ENCODE data around the gene SHH. TPM values are rescaled to one million over a fixed set of nuclear protein-coding genes. Genes with fewer than 3 reads are reported as not detected.

SHH gene
- polyA plus RNA-seq, 1 donor (not counting 4 experiments of a cell fraction or from before 2014, with no cell fraction given): not detected

- DNase-seq (ENCODE audit: low read depth, low spot score) (no peak), FAIRE-seq (no peak)
- peaks cover 23 to 29% of the 10 kb centered on the region in 2 experiments for H3K36me3 ChIP-seq (ENCODE audit: control insufficient read depth in 2 of 2, extremely low read depth in 1 of 2, insufficient read depth in 2 of 2, low read length in 2 of 2)
- no peak overlapping the region for H2AFZ ChIP-seq (ENCODE audit: control insufficient read depth, low read length)
- H3K27ac ChIP-seq (ENCODE audit: control insufficient read depth, insufficient read depth, low read length): no peak overlapping the region
- H4K20me1 ChIP-seq (ENCODE audit: control insufficient read depth, extremely low read depth, insufficient read depth, low read length): peaks cover 4% of the 10 kb centered on the region
- no peak for TF ChIP-seq EZH2 (IDR thresholded peaks at IDR 0.05; ENCODE audit: low read length)
- TF ChIP-seq CTCF (optimal IDR thresholded peaks at IDR 0.05 in 1 of 3, IDR thresholded peaks at IDR 0.05 in 1 of 3, conservative IDR thresholded peaks at IDR 0.05 in 1 of 3; ENCODE audit: extremely low read depth in 1 of 3, insufficient read depth in 2 of 3, low read length in 3 of 3): no peak
- H3K9me3 ChIP-seq (ENCODE audit: control insufficient read depth, low read depth, low read length): no peaks in the 10 kb centered on the region
- H3K79me2 ChIP-seq (ENCODE audit: control insufficient read depth, insufficient read depth, low read length): peaks cover 17% of the 10 kb centered on the region
- no peak overlapping the region for H3K4me2 ChIP-seq (ENCODE audit: control insufficient read depth, extremely low read depth, insufficient read depth, low read depth, low read length)
- H3K4me1 ChIP-seq (ENCODE audit: control insufficient read depth, extremely low read depth, insufficient read depth, low read length): peaks cover 6% of the 10 kb centered on the region
- no peaks in the 10 kb centered on the region for H3K9me1 ChIP-seq (ENCODE audit: control insufficient read depth, extremely low read depth, insufficient read depth, low read length)
- H3K27me3 ChIP-seq (ENCODE audit: control insufficient read depth, extremely low read depth, insufficient read depth, low read length): no peaks in the 10 kb centered on the region
- dilution Hi-C loops (cut with MboI; ENCODE audit: extremely low pct_ligation_motif_present, low sequenced_read_pairs): no loop called here
- H3K9ac ChIP-seq (ENCODE audit: control insufficient read depth, extremely low read depth, insufficient read depth, low read length): no peak overlapping the region
- H3K4me3 ChIP-seq (ENCODE audit: control insufficient read depth in 2 of 3, extremely low read depth in 1 of 3, insufficient read depth in 2 of 3, low read depth in 1 of 3, low read length in 3 of 3): no peak overlapping the region
Measured at GRCh38 chr7:155765458-155765857, 46.8 kb downstream of the SHH start.

- H2AFZ ChIP-seq (ENCODE audit: control insufficient read depth, low read length): no peak overlapping the region
- dilution Hi-C loops (cut with MboI; ENCODE audit: extremely low pct_ligation_motif_present, low sequenced_read_pairs): no loop called here
- no peak overlapping the region for H3K4me2 ChIP-seq (ENCODE audit: control insufficient read depth, extremely low read depth, insufficient read depth, low read depth, low read length)
- H3K36me3 ChIP-seq (ENCODE audit: control insufficient read depth in 2 of 2, extremely low read depth in 1 of 2, insufficient read depth in 2 of 2, low read length in 2 of 2): peaks cover 23 to 32% of the 10 kb centered on the region in 2 experiments
- TF ChIP-seq EZH2 (IDR thresholded peaks at IDR 0.05; ENCODE audit: low read length): no peak
- TF ChIP-seq CTCF (optimal IDR thresholded peaks at IDR 0.05 in 1 of 3, IDR thresholded peaks at IDR 0.05 in 1 of 3, conservative IDR thresholded peaks at IDR 0.05 in 1 of 3; ENCODE audit: extremely low read depth in 1 of 3, insufficient read depth in 2 of 3, low read length in 3 of 3): no peak
- DNase-seq (ENCODE audit: low read depth, low spot score) (no peak), FAIRE-seq (no peak)
- no peaks in the 10 kb centered on the region for H3K27me3 ChIP-seq (ENCODE audit: control insufficient read depth, extremely low read depth, insufficient read depth, low read length)
- H3K79me2 ChIP-seq (ENCODE audit: control insufficient read depth, insufficient read depth, low read length): peaks cover 25% of the 10 kb centered on the region
- H3K27ac ChIP-seq (ENCODE audit: control insufficient read depth, insufficient read depth, low read length): no peak overlapping the region
- H3K9me3 ChIP-seq (ENCODE audit: control insufficient read depth, low read depth, low read length): no peaks in the 10 kb centered on the region
- H3K4me1 ChIP-seq (ENCODE audit: control insufficient read depth, extremely low read depth, insufficient read depth, low read length): no peaks in the 10 kb centered on the region
- no peaks in the 10 kb centered on the region for H4K20me1 ChIP-seq (ENCODE audit: control insufficient read depth, extremely low read depth, insufficient read depth, low read length)
- no peak overlapping the region for H3K9ac ChIP-seq (ENCODE audit: control insufficient read depth, extremely low read depth, insufficient read depth, low read length)
- H3K9me1 ChIP-seq (ENCODE audit: control insufficient read depth, extremely low read depth, insufficient read depth, low read length): peaks cover 3% of the 10 kb centered on the region
- H3K4me3 ChIP-seq (ENCODE audit: control insufficient read depth in 2 of 3, extremely low read depth in 1 of 3, insufficient read depth in 2 of 3, low read depth in 1 of 3, low read length in 3 of 3): no peak overlapping the region
Measured at GRCh38 chr7:155764438-155764793, 47.8 kb downstream of the SHH start.
